ENCODE results near the gene PTPRA. TPM values are rescaled to one million over a fixed set of nuclear protein-coding genes. Genes with fewer than 3 reads are reported as not detected.
"Not testable (repeated sequence)": the region's sequence is repeated elsewhere in the genome, so short reads cannot be mapped to it uniquely, and the experiment has no call there.

The PTPRA gene
- total RNA-seq, 2 experiments from 2014 or later: 58.5 to 86.3 TPM

- Mint-ChIP-seq H3K27me3 (no peaks in the 10 kb centered on the region), H3K9me3 (ENCODE audit: low read depth) (peaks cover 1% of the 10 kb centered on the region), H3K27ac (no peak overlapping the region), H3K36me3 (ENCODE audit: low read depth) (peaks cover 19% of the 10 kb centered on the region), H3K4me1 (peaks cover 61% of the 10 kb centered on the region), H3K4me3 (no peak overlapping the region)
- ChIA-PET CTCF (interaction anchor here (1.0 kb wide), 1 partner anchor 114 kb away, joined by 3 read pairs; no protein-coding TSS in a partner anchor), POLR2A (interaction anchor here (0.6 kb wide), 1 partner anchor 29 kb away, joined by 4 read pairs; no protein-coding TSS in a partner anchor)
- DNase-seq (no peak), ATAC-seq (no peak)
- intact Hi-C loops (cut with DNase I, micrococcal nuclease): no loop called here
Measured at GRCh38 chr20:2889209-2889608, 15.9 kb downstream of the PTPRA start.

GRCh38 chr20:2889797-2890196 is 16.5 kb downstream of the PTPRA start:
- POLR2A ChIA-PET: no interaction called here
- H3K4me3 Mint-ChIP-seq: no peak overlapping the region
- intact Hi-C loops (cut with DNase I, micrococcal nuclease): loop anchor here in 1 of 2 experiments (10.0 kb wide), 1 partner anchor 55 kb away; no protein-coding TSS in a partner anchor
- ATAC-seq (no peak), DNase-seq (no peak)
- no peaks in the 10 kb centered on the region for H3K27me3 Mint-ChIP-seq
- peaks cover 55% of the 10 kb centered on the region for H3K4me1 Mint-ChIP-seq
- CTCF ChIA-PET: interaction anchor here (0.6 to 1.2 kb wide), 3 partner anchors 15 to 1530 kb away, joined by 3 read pairs; no protein-coding TSS in a partner anchor
- peaks cover 20% of the 10 kb centered on the region for H3K36me3 Mint-ChIP-seq (ENCODE audit: low read depth)
- H3K9me3 Mint-ChIP-seq (ENCODE audit: low read depth): peaks cover 2% of the 10 kb centered on the region
- H3K27ac Mint-ChIP-seq: no peak overlapping the region

GRCh38 chr20:2890742-2891141 is 17.5 kb downstream of the PTPRA start:
- H3K9me3 Mint-ChIP-seq (ENCODE audit: low read depth): peaks cover 2% of the 10 kb centered on the region
- H3K27ac Mint-ChIP-seq: peak overlapping the region; percentile 59
- H3K27me3 Mint-ChIP-seq: no peaks in the 10 kb centered on the region
- CTCF ChIA-PET: interaction anchor here (1.2 kb wide), 1 partner anchor 16 kb away, joined by 3 read pairs; no protein-coding TSS in a partner anchor
- H3K36me3 Mint-ChIP-seq (ENCODE audit: low read depth): peaks cover 20% of the 10 kb centered on the region
- ATAC-seq: peak; percentile 39
- H3K4me3 Mint-ChIP-seq: no peak overlapping the region
- POLR2A ChIA-PET: no interaction called here
- intact Hi-C loops (cut with DNase I, micrococcal nuclease): loop anchor here in 1 of 2 experiments (10.0 kb wide), 1 partner anchor 54 kb away; no protein-coding TSS in a partner anchor
- DNase-seq: no peak
- peaks cover 45% of the 10 kb centered on the region for H3K4me1 Mint-ChIP-seq

GRCh38 chr20:2891343-2891742 is 18.1 kb downstream of the PTPRA start:
- intact Hi-C loops (cut with DNase I, micrococcal nuclease): loop anchor here in 1 of 2 experiments (10.0 kb wide), 1 partner anchor 53 kb away; no protein-coding TSS in a partner anchor
- Mint-ChIP-seq H3K36me3 (ENCODE audit: low read depth) (peaks cover 22% of the 10 kb centered on the region), H3K4me3 (no peak overlapping the region), H3K4me1 (peaks cover 42% of the 10 kb centered on the region), H3K27ac (peak overlapping the region; percentile 59), H3K27me3 (no peaks in the 10 kb centered on the region), H3K9me3 (ENCODE audit: low read depth) (peaks cover 2% of the 10 kb centered on the region)
- DNase-seq: no peak
- ChIA-PET CTCF (no interaction called here), POLR2A (no interaction called here)
- ATAC-seq: no peak

GRCh38 chr20:2892376-2892775 is 19.1 kb downstream of the PTPRA start:
- intact Hi-C loops (cut with DNase I, micrococcal nuclease): loop anchor here in 1 of 2 experiments (10.0 kb wide), 1 partner anchor 52 kb away; no protein-coding TSS in a partner anchor
- H3K27me3 Mint-ChIP-seq: no peaks in the 10 kb centered on the region
- POLR2A ChIA-PET: interaction anchor here (0.6 kb wide), 1 partner anchor 21 kb away, joined by 3 read pairs; no protein-coding TSS in a partner anchor
- DNase-seq (no peak), ATAC-seq (no peak)
- H3K4me1 Mint-ChIP-seq: peaks cover 45% of the 10 kb centered on the region
- peaks cover 25% of the 10 kb centered on the region for H3K36me3 Mint-ChIP-seq (ENCODE audit: low read depth)
- H3K4me3 Mint-ChIP-seq: no peak overlapping the region
- CTCF ChIA-PET: interaction anchor here (0.6 kb wide), 1 partner anchor 441 kb away, joined by 4 read pairs; no protein-coding TSS in a partner anchor
- H3K9me3 Mint-ChIP-seq (ENCODE audit: low read depth): peaks cover 2% of the 10 kb centered on the region
- no peak overlapping the region for H3K27ac Mint-ChIP-seq

GRCh38 chr20:2894221-2894620 is 20.9 kb downstream of the PTPRA start:
- no peak for ATAC-seq
- Mint-ChIP-seq H3K4me1 (peaks cover 39% of the 10 kb centered on the region), H3K4me3 (no peak overlapping the region), H3K36me3 (ENCODE audit: low read depth) (peaks cover 21% of the 10 kb centered on the region), H3K27ac (no peak overlapping the region), H3K9me3 (ENCODE audit: low read depth) (peaks cover 2% of the 10 kb centered on the region), H3K27me3 (no peaks in the 10 kb centered on the region)
- ChIA-PET POLR2A (no interaction called here), CTCF (interaction anchor here (0.7 kb wide), 1 partner anchor 29 kb away, joined by 5 read pairs; no protein-coding TSS in a partner anchor)
- intact Hi-C loops (cut with DNase I, micrococcal nuclease): loop anchor here in 1 of 2 experiments (10.0 kb wide), 1 partner anchor 51 kb away; no protein-coding TSS in a partner anchor
- no peak for DNase-seq

GRCh38 chr20:2895154-2895553 is 21.9 kb downstream of the PTPRA start:
- H3K27me3 Mint-ChIP-seq; H3K27ac Mint-ChIP-seq; ATAC-seq; H3K9me3 Mint-ChIP-seq (ENCODE audit: low read depth); POLR2A ChIA-PET; H3K4me3 Mint-ChIP-seq; DNase-seq: not testable (repeated sequence)
- intact Hi-C loops (cut with DNase I, micrococcal nuclease): loop anchor here in 1 of 2 experiments (10.0 kb wide), 1 partner anchor 50 kb away; no protein-coding TSS in a partner anchor
- CTCF ChIA-PET: interaction anchor here (0.7 to 1.2 kb wide), 2 partner anchors 9 to 324 kb away, joined by 3 read pairs; no protein-coding TSS in a partner anchor
- H3K36me3 Mint-ChIP-seq (ENCODE audit: low read depth): peaks cover 23% of the 10 kb centered on the region
- H3K4me1 Mint-ChIP-seq: peaks cover 41% of the 10 kb centered on the region

- no peaks in the 10 kb centered on the region for H3K27me3 Mint-ChIP-seq
- CTCF ChIA-PET: interaction anchor here (0.8 kb wide), 1 partner anchor 154 kb away, joined by 3 read pairs; no protein-coding TSS in a partner anchor
- no peak overlapping the region for H3K27ac Mint-ChIP-seq
- peak; percentile 61 for DNase-seq
- intact Hi-C loops (cut with DNase I, micrococcal nuclease): loop anchor here in 1 of 2 experiments (1.0 to 10.0 kb wide), 2 partner anchors 12 to 46 kb away; no protein-coding TSS in a partner anchor
- POLR2A ChIA-PET: no interaction called here
- peaks cover 14% of the 10 kb centered on the region for H3K36me3 Mint-ChIP-seq (ENCODE audit: low read depth)
- peaks cover 40% of the 10 kb centered on the region for H3K4me1 Mint-ChIP-seq
- H3K4me3 Mint-ChIP-seq: no peak overlapping the region
- peak; percentile 94 for ATAC-seq
- peaks cover under 1% of the 10 kb centered on the region for H3K9me3 Mint-ChIP-seq (ENCODE audit: low read depth)
Measured at GRCh38 chr20:2899243-2899642, 26.0 kb downstream of the PTPRA start.

- DNase-seq (no peak), ATAC-seq (no peak)
- ChIA-PET POLR2A (interaction anchor here (0.9 to 1.2 kb wide), 2 partner anchors 10 kb away, joined by 3 read pairs; no protein-coding TSS in a partner anchor), CTCF (interaction anchor here (0.6 to 2.6 kb wide), 9 partner anchors 11 to 257 kb away, joined by 3 to 6 read pairs (median 4); no protein-coding TSS in a partner anchor)
- intact Hi-C loops (cut with DNase I, micrococcal nuclease): no loop called here
- no peak overlapping the region for H3K27ac Mint-ChIP-seq
- peaks cover 40% of the 10 kb centered on the region for H3K4me1 Mint-ChIP-seq
- no peaks in the 10 kb centered on the region for H3K27me3 Mint-ChIP-seq
- H3K4me3 Mint-ChIP-seq: no peak overlapping the region
- peaks cover 7% of the 10 kb centered on the region for H3K36me3 Mint-ChIP-seq (ENCODE audit: low read depth)
- H3K9me3 Mint-ChIP-seq (ENCODE audit: low read depth): no peaks in the 10 kb centered on the region
Measured at GRCh38 chr20:2900845-2901592, 27.7 kb downstream of the PTPRA start.

GRCh38 chr20:2902291-2902690 is 29.0 kb downstream of the PTPRA start:
- H3K4me3 Mint-ChIP-seq: no peak overlapping the region
- ATAC-seq (no peak), DNase-seq (no peak)
- H3K36me3 Mint-ChIP-seq (ENCODE audit: low read depth): peaks cover 4% of the 10 kb centered on the region
- intact Hi-C loops (cut with DNase I, micrococcal nuclease): no loop called here
- H3K4me1 Mint-ChIP-seq: peaks cover 36% of the 10 kb centered on the region
- no peaks in the 10 kb centered on the region for H3K27me3 Mint-ChIP-seq
- no peak overlapping the region for H3K27ac Mint-ChIP-seq
- POLR2A ChIA-PET: no interaction called here
- CTCF ChIA-PET: interaction anchor here (0.6 to 2.6 kb wide), 5 partner anchors 12 to 184 kb away, joined by 3 to 6 read pairs (median 3); no protein-coding TSS in a partner anchor
- H3K9me3 Mint-ChIP-seq (ENCODE audit: low read depth): no peaks in the 10 kb centered on the region

- ChIA-PET POLR2A (no interaction called here), CTCF (interaction anchor here (2.6 kb wide), 1 partner anchor 15 kb away, joined by 6 read pairs; no protein-coding TSS in a partner anchor)
- H3K27me3 Mint-ChIP-seq: no peaks in the 10 kb centered on the region
- H3K4me3 Mint-ChIP-seq: no peak overlapping the region
- intact Hi-C loops (cut with DNase I, micrococcal nuclease): no loop called here
- peaks cover 4% of the 10 kb centered on the region for H3K36me3 Mint-ChIP-seq (ENCODE audit: low read depth)
- peaks cover 34% of the 10 kb centered on the region for H3K4me1 Mint-ChIP-seq
- ATAC-seq (no peak), DNase-seq (no peak)
- no peaks in the 10 kb centered on the region for H3K9me3 Mint-ChIP-seq (ENCODE audit: low read depth)
- H3K27ac Mint-ChIP-seq: no peak overlapping the region
Measured at GRCh38 chr20:2902818-2903217, 29.5 kb downstream of the PTPRA start.

Measured in activated CD4-positive, alpha-beta T cell treated with anti-CD3 and anti-CD28 coated beads for 36 hours (primary cell).